PFSK-1 (cell line): Measurements from ENCODE around the gene KRTAP1-3.

ENCODE experiments used
- FOXP2 ChIP-seq: optimal IDR thresholded peaks from 2 replicates; pipeline ENCODE3; 2011; ENCODE audit warnings: borderline replicate concordance, control low read depth, inconsistent platforms; ENCODE audit not compliant: insufficient read depth; ENCODE audit errors: extremely low read length, extremely low read depth
- POLR2AphosphoS5 ChIP-seq: IDR thresholded peaks from 2 replicates; pipeline ENCODE4 v1.6.1; 2012; ENCODE audit warnings: low read depth, mild to moderate bottlenecking, control low read depth, low read length, moderate library complexity
- REST ChIP-seq, 2 experiments: IDR thresholded peaks; 2 replicates each; pipeline versions ENCODE4 v1.6.1 to v1.8.0; 2011 to 2012; ENCODE audit warnings: low read depth in 2 of 2, low read length in 2 of 2, control low read depth in 1 of 2, inconsistent platforms in 1 of 2, mild to moderate bottlenecking in 1 of 2, moderate library complexity in 1 of 2; ENCODE audit not compliant: insufficient read depth in 1 of 2
- SIN3A ChIP-seq: IDR thresholded peaks from 2 replicates; pipeline ENCODE4 v1.6.1; 2012; ENCODE audit warnings: mild to moderate bottlenecking, low read length, moderate library complexity, borderline replicate concordance; ENCODE audit not compliant: insufficient read depth
- TAF1 ChIP-seq: IDR thresholded peaks from 2 replicates; pipeline ENCODE4 v1.6.1; 2012; ENCODE audit warnings: low read length, control low read depth, borderline replicate concordance; ENCODE audit not compliant: insufficient read depth

The KRTAP1-3 gene

GRCh38 chr17:40995116-40995515 is 39.6 kb downstream of the KRTAP1-3 start:
- TF ChIP-seq FOXP2 (no peak), REST (IDR thresholded peaks at IDR 0.05; ENCODE audit: insufficient read depth in 1 of 2, low read depth in 2 of 2, low read length in 2 of 2) (no peak), SIN3A (no peak), TAF1 (no peak), POLR2AphosphoS5 (no peak)

- TF ChIP-seq SIN3A, result no peak
Measured at GRCh38 chr17:40993839-40994238, 40.8 kb downstream of the KRTAP1-3 start, which contains the start of gene KRTAP3-3. Gene KRTAP3-3 (minus strand): TSS chr17:40994164. CDS start chr17:40994097, 67 bp downstream.

- TF ChIP-seq REST (IDR thresholded peaks at IDR 0.05; ENCODE audit: insufficient read depth in 1 of 2, low read depth in 2 of 2, low read length in 2 of 2) (no peak), POLR2AphosphoS5 (no peak), SIN3A (no peak), TAF1 (no peak), FOXP2 (no peak)
Measured at GRCh38 chr17:40993084-40993483, 41.6 kb downstream of the KRTAP1-3 start.

- TF ChIP-seq FOXP2 (no peak), SIN3A (no peak), REST (IDR thresholded peaks at IDR 0.05; ENCODE audit: insufficient read depth in 1 of 2, low read depth in 2 of 2, low read length in 2 of 2) (no peak), TAF1 (no peak), POLR2AphosphoS5 (no peak)
Measured at GRCh38 chr17:40992666-40993065, 42.0 kb downstream of the KRTAP1-3 start.

- TF ChIP-seq FOXP2 (no peak), REST (IDR thresholded peaks at IDR 0.05; ENCODE audit: insufficient read depth in 1 of 2, low read depth in 2 of 2, low read length in 2 of 2) (no peak), POLR2AphosphoS5 (no peak), TAF1 (no peak), SIN3A (no peak)
Measured at GRCh38 chr17:40986920-40987319, 47.8 kb downstream of the KRTAP1-3 start.

- TF ChIP-seq FOXP2 (no peak), REST (IDR thresholded peaks at IDR 0.05; ENCODE audit: insufficient read depth in 1 of 2, low read depth in 2 of 2, low read length in 2 of 2) (no peak), SIN3A (no peak), POLR2AphosphoS5 (no peak), TAF1 (no peak)
Measured at GRCh38 chr17:40984226-40984625, 50.4 kb downstream of the KRTAP1-3 start, which contains the start of gene KRT40. Gene KRT40 (minus strand): TSS chr17:40984326. CDS start chr17:40984273, 53 bp downstream.
